KOPT-K1 (cell line): ENCODE results near the gene COPS2.

Experiments
- H3K27ac ChIP-seq: fragments of 200-600 bp; sonication (generic); 2 replicates; pipeline ENCODE4 v1.5.1; 2016; ENCODE audit warnings: antibody characterized with exemption, mild to moderate bottlenecking, low read depth, low read length; ENCODE audit not compliant: poor library complexity, severe bottlenecking
- H3K36me3 ChIP-seq: fragments of 200-600 bp; sonication (generic); 2 replicates; pipeline ENCODE4 v1.5.1; 2017; ENCODE audit warnings: antibody characterized with exemption, mild to moderate bottlenecking, low read length, moderate library complexity; ENCODE audit not compliant: insufficient read depth
- H3K9me3 ChIP-seq: fragments of 200-600 bp; sonication (generic); 2 replicates; pipeline ENCODE4 v1.5.1; 2017; ENCODE audit warnings: antibody characterized with exemption, low read length, mild to moderate bottlenecking; ENCODE audit not compliant: insufficient read depth, poor library complexity, severe bottlenecking

COPS2 gene

DNA sequence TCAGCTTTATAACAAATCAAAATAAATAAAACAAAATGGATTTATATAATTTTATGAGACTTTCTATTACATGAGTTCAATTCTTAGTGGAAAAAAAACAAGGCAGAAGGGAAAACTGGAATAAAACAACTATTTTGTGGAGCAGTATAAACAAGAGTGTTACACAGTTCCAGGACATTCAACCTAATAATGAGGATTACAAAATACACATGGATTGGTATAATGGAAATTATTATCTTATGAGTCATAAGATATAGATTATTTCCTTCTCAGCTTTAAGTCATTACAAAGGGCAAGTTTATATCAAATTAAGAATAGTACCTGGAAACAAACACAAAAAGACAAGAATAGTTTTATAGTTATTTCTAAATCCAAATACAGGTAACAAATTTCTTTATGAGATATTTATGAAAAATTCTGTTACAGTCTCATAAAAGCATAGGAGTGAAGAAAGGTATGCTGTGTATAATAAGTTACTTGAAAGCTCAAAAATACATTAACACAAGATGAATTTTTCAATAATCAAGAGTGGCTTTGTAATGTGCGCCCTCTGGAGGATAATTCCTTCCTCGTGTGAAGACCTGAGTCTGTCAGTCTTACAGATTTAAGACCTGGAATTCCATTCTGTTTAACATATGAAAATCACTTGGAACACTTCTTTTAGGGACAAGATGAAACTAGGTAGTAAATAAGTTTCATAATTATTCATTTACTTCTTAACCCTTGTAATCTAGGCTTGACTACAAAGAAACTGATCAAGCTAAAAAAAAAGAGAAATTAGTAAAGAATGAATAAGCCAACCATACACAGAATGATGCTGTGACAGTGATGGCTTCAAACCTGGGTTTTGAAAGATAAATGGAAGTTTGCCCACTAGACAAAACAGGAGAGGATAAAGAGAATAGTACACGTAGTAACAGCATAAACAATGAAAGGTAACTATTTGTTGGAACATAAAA lies 9.5 kb downstream of the COPS2 start:
- Histone ChIP-seq H3K27ac (no peak overlapping the region), H3K9me3 (no peaks in the 10 kb centered on the region), H3K36me3 (peaks cover 50% of the 10 kb centered on the region)

DNA sequence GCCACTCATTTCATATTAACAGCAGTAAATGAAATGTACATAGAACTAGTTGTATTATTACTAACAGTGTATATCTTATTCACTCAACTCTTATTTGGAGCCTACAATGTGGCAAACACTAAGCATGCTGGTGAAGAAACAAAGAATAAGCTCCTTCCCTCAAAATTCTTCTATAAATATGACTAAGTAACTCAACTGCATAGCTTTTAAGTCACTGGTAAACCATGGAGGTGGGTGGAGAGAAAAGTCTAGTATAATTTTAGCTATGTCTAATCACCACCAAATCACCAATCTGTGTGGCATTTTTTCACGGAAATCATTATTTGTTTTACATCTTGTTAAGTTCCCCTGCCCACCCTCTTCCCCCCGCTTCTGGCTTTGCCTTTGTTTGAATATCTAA lies 17.5 kb downstream of the COPS2 start:
- Histone ChIP-seq H3K27ac (no peak overlapping the region), H3K36me3 (peaks cover 100% of the 10 kb centered on the region), H3K9me3 (no peaks in the 10 kb centered on the region)

DNA sequence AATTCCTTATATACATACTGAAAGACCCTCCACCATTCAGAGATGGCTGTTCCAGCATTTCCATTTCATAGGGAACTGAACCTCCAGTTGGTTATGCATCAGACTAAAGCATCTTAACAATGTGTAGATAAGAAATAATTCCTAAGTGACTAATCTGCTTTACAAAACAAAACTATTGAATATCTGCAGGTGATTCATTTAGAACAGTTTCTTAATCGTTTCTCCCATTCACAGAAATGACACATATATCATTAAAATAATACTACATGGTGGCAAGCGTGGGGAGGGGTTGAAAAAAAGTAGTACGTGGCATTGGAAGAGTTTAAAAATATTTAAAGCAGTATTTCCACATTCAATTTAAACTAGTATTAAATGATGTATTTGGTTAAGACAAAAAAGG lies 19.5 kb downstream of the COPS2 start:
- H3K36me3 ChIP-seq = peaks cover 100% of the 10 kb centered on the region
- H3K27ac ChIP-seq = no peak overlapping the region
- H3K9me3 ChIP-seq = no peaks in the 10 kb centered on the region

GRCh38 chr15:49135342-49135857 lies 20.0 kb downstream of the COPS2 start:
- peaks cover 100% of the 10 kb centered on the region for H3K36me3 ChIP-seq
- H3K9me3 ChIP-seq = no peaks in the 10 kb centered on the region
- no peak overlapping the region for H3K27ac ChIP-seq

DNA sequence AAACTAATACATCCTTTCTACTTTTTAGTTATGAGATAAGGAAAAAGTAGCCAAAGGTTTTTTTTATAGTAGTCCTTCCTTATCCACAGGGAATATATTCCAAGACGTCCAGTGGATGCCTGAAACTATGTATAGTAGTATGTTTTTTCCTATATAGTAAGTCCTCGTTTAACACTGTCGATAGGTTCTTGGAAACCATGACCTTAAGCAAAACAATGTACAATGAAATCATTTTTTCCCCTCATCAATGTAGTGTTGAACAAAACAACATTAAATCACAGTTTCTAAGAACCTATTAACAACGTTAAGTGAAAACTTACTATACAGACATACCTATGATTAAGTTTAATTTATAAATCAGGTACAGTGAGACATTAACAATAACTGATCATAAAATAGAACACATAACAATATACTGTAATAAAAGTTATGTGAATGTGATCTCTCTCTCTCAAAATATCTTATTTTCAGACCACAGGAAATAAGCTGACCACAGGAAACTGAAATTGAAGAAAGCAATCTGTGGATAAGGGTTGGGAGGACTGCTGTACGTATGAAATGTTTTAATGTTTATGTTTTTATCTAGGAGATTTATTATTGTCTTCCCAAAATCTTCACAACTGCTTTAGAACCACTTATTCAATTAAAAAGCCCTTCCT lies 20.6 kb downstream of the COPS2 start:
- Histone ChIP-seq H3K27ac (no peak overlapping the region), H3K36me3 (peaks cover 100% of the 10 kb centered on the region), H3K9me3 (no peaks in the 10 kb centered on the region)

GRCh38 chr15:49131403-49131802 lies 24.0 kb downstream of the COPS2 start:
- Histone ChIP-seq H3K36me3 (peaks cover 98% of the 10 kb centered on the region), H3K27ac (no peak overlapping the region), H3K9me3 (no peaks in the 10 kb centered on the region)

- no peak overlapping the region for H3K27ac ChIP-seq
- H3K36me3 ChIP-seq = peaks cover 56% of the 10 kb centered on the region
- H3K9me3 ChIP-seq = no peaks in the 10 kb centered on the region
Observed at GRCh38 chr15:49124371-49124770, 31.0 kb downstream of the COPS2 start.

DNA sequence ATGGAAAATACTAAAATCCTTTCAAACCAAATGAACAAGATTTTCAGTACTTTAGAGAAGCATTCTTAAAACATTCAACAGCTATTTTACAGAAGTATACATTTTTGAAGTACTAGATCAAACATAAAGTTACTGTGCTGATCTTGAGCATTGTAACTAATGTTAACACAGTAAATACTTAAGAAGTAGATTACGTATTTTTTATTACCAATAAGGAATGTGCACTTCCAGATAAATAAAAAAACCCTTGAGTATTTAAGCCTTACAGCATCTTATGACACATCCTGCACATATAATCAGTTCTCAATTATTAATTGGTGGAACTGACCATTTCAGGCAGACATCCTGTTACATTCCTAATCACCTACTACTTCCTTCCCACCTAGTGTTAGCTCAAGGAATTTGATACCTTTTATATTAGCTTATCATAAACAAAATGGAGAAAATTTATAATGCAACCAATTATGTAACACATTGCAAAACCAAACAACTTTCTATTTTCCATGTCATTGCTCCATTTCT lies 32.8 kb downstream of the COPS2 start:
- no peak overlapping the region for H3K27ac ChIP-seq
- no peaks in the 10 kb centered on the region for H3K9me3 ChIP-seq
- peaks cover 40% of the 10 kb centered on the region for H3K36me3 ChIP-seq

DNA sequence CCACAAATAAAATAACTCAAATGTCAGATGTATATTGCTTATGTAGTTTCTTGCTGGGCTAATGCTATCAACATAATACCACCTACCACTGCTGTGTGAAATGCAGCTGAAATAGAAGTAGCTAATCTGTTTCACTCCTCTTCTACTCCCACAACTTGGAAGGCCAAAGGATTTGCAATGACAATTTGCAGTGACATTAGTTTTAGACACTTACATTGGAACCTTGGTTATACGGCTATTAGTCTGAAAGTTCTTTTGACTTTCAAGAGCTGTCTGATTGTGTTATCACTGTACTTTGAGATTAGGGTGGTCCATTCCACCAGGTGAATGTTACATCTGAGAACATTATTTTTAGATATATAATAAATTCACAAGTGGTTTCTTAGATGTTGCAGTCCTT lies 33.5 kb downstream of the COPS2 start:
- Histone ChIP-seq H3K9me3 (no peaks in the 10 kb centered on the region), H3K27ac (no peak overlapping the region), H3K36me3 (peaks cover 33% of the 10 kb centered on the region)

- no peak overlapping the region for H3K27ac ChIP-seq
- H3K9me3 ChIP-seq = no peaks in the 10 kb centered on the region
- H3K36me3 ChIP-seq = peaks cover 28% of the 10 kb centered on the region
Observed at GRCh38 chr15:49120832-49121231, 34.6 kb downstream of the COPS2 start.

DNA sequence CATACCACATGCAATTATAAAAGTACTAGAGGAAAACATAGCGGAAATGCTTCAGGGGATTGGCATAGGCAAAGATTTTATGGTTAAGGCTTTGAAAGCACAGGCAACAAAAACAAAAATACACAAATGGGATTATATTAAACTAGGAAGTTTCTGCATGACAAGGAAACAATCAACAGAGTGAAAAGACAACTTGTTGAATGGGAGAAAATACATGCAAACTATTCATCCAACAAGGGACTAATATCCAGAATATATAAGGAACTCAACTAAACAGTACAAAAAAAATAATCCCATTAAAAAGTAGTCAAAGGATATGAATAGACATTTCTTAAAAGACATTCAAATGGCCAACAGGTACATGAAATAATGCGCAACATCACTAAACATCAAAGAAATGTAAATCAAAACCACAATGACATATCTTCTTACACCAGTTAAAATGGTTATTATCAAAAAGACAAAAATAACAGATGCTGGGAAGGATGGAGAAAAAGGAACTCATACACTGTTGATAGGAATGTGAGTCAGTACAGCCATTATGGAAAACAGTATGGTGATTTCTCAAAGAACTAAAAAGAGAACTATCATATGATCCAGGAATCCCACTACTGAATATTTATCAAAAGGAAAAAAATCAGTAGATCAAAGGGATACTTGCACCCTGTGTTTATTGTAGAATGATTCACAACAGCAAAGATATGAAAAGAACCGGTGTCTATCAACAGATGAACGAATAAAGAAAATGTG lies 39.1 kb downstream of the COPS2 start:
- peaks cover 14% of the 10 kb centered on the region for H3K9me3 ChIP-seq
- H3K36me3 ChIP-seq = peaks cover 14% of the 10 kb centered on the region; the same call in 1 of the 2 replicates
- H3K27ac ChIP-seq = no peak overlapping the region

- peaks cover 20% of the 10 kb centered on the region; the same call in 1 of the 2 replicates for H3K36me3 ChIP-seq
- H3K27ac ChIP-seq = no peak overlapping the region
- H3K9me3 ChIP-seq = peaks cover 16% of the 10 kb centered on the region
Observed at GRCh38 chr15:49115062-49115461, 40.3 kb downstream of the COPS2 start.

GRCh38 chr15:49110158-49110944 lies 45.0 kb downstream of the COPS2 start:
- peaks cover 16% of the 10 kb centered on the region for H3K9me3 ChIP-seq
- no peak overlapping the region for H3K27ac ChIP-seq
- H3K36me3 ChIP-seq = peaks cover 32% of the 10 kb centered on the region; the same call in 1 of the 2 replicates

- Histone ChIP-seq H3K9me3 (no peaks in the 10 kb centered on the region), H3K36me3 (peaks cover 7% of the 10 kb centered on the region; the same call in 1 of the 2 replicates), H3K27ac (no peak overlapping the region)
Observed at GRCh38 chr15:49103002-49103401, 52.4 kb downstream of the COPS2 start.
